IMR-90 (cell line): ENCODE results near the gene COLEC12. TPM values are rescaled to one million over a fixed set of nuclear protein-coding genes. Genes with fewer than 3 reads are reported as not detected.

Source experiments
- ATAC-seq: fragments of 200-7000 bp; cut with Tn5 transposase; 2 replicates; pipeline ENCODE4 v1.9.1; 2020; ENCODE audit warnings: low read depth, mild to moderate bottlenecking, moderate library complexity
- BruUV-seq: library from RNA; stranded (reverse); fragments of 400-500 nt; replicated peaks from 2 replicates; lab custom pipeline; 2021; lab: Mats Ljungman, UMichigan
- CTCF ChIA-PET: fragments of 300-600 bp; formaldehyde crosslinking; extraction: SDS; loops from one replicate; lab custom pipeline; 2021; ENCODE audit warnings: antibody characterized with exemption; lab: Yijun Ruan, JAX
- POLR2A ChIA-PET: fragments of 300-600 bp; sonication (Branson Sonifier 250); formaldehyde crosslinking; loops from one replicate; lab custom pipeline; 2022; ENCODE audit warnings: antibody characterized with exemption; ENCODE audit not compliant: unreplicated experiment; lab: Charles Lee
- DNase-seq: peaks from one replicate; pipeline ENCODE4 v3.0.0; 2013
- H2AFZ ChIP-seq: replicated peaks from 2 replicates; pipeline ENCODE3; 2013; ENCODE audit warnings: low read length, mild to moderate bottlenecking; ENCODE audit not compliant: poor library complexity
- H2AK5ac ChIP-seq: 2 replicates; pipeline ENCODE4 v1.6.1; 2013; ENCODE audit warnings: low read depth, low read length, inconsistent platforms
- H2AK9ac ChIP-seq: replicated peaks from 2 replicates; pipeline ENCODE3; 2013; ENCODE audit warnings: mild to moderate bottlenecking, low read depth, low read length, moderate library complexity; ENCODE audit not compliant: poor library complexity
- H2BK120ac ChIP-seq: 2 replicates; pipeline ENCODE4 v1.6.1; 2013; ENCODE audit warnings: low read depth, low read length, inconsistent platforms
- H2BK15ac ChIP-seq: 3 replicates; pipeline ENCODE4 v1.6.1; 2013; ENCODE audit warnings: low read depth, low read length, inconsistent platforms
- H2BK20ac ChIP-seq: 2 replicates; pipeline ENCODE4 v1.6.1; 2013; ENCODE audit warnings: low read depth, mild to moderate bottlenecking, inconsistent platforms, low read length, moderate library complexity
- H2BK5ac ChIP-seq: 2 replicates; pipeline ENCODE4 v1.6.1; 2013; ENCODE audit warnings: mild to moderate bottlenecking, low read depth, low read length, inconsistent platforms; ENCODE audit not compliant: poor library complexity, severe bottlenecking
- H3K14ac ChIP-seq: replicated peaks from 2 replicates; pipeline ENCODE4 v1.6.1; 2013; ENCODE audit warnings: low read depth, low read length, inconsistent platforms
- H3K18ac ChIP-seq: 2 replicates; pipeline ENCODE4 v1.6.1; 2013; ENCODE audit warnings: low read depth, low read length, control low read depth
- H3K23ac ChIP-seq: 2 replicates; pipeline ENCODE4 v1.6.1; 2013; ENCODE audit warnings: low read depth, low read length, inconsistent platforms
- H3K27ac ChIP-seq: 2 replicates; pipeline ENCODE4 v1.5.1; 2013; ENCODE audit warnings: mild to moderate bottlenecking, control low read depth, low read length; ENCODE audit not compliant: insufficient read depth
- H3K27me3 ChIP-seq: 2 replicates; pipeline ENCODE4 v1.6.1; 2013; ENCODE audit warnings: low read length; ENCODE audit not compliant: control insufficient read depth, insufficient read depth
- H3K36me3 ChIP-seq: 2 replicates; pipeline ENCODE4 v1.6.1; 2013; ENCODE audit warnings: low read length, mixed read lengths; ENCODE audit not compliant: control insufficient read depth, insufficient read depth
- H3K4ac ChIP-seq: 2 replicates; pipeline ENCODE4 v1.6.1; 2013; ENCODE audit warnings: low read depth, low read length, inconsistent platforms
- H3K4me1 ChIP-seq: 2 replicates; pipeline ENCODE4 v1.6.1; 2013; ENCODE audit warnings: low read length, mixed read lengths; ENCODE audit not compliant: control insufficient read depth, insufficient read depth
- H3K4me2 ChIP-seq: 2 replicates; pipeline ENCODE4 v1.6.1; 2013; ENCODE audit warnings: low read depth, mild to moderate bottlenecking, control low read depth, low read length, moderate library complexity
- H3K4me3 ChIP-seq: 2 replicates; pipeline ENCODE4 v1.5.1; 2013; ENCODE audit warnings: low read depth, mild to moderate bottlenecking, control low read depth, low read length, moderate library complexity; ENCODE audit not compliant: insufficient read depth
- H3K56ac ChIP-seq: 2 replicates; pipeline ENCODE4 v1.6.1; 2013; ENCODE audit warnings: low read length, inconsistent platforms; ENCODE audit not compliant: insufficient read depth; ENCODE audit errors: extremely low read depth
- H3K79me1 ChIP-seq, 2 experiments: 2 replicates each; pipeline ENCODE4 v1.6.1; 2013; ENCODE audit warnings: low read length in 2 of 2, inconsistent platforms in 1 of 2, low read depth in 1 of 2
- H3K9ac ChIP-seq: 2 replicates; pipeline ENCODE4 v1.6.1; 2013; ENCODE audit warnings: low read depth, low read length, control low read depth
- H3K9me1 ChIP-seq: 2 replicates; pipeline ENCODE4 v1.6.1; 2013; ENCODE audit warnings: low read length, inconsistent platforms; ENCODE audit not compliant: insufficient read depth
- H3K9me3 ChIP-seq: 2 replicates; pipeline ENCODE4 v1.6.1; 2013; ENCODE audit warnings: low read length; ENCODE audit not compliant: control insufficient read depth, insufficient read depth
- H4K20me1 ChIP-seq: 2 replicates; pipeline ENCODE4 v1.6.1; 2013; ENCODE audit warnings: low read length, inconsistent platforms; ENCODE audit not compliant: insufficient read depth
- H4K5ac ChIP-seq: 2 replicates; pipeline ENCODE4 v1.6.1; 2013; ENCODE audit warnings: mild to moderate bottlenecking, low read depth, low read length, control low read depth
- H4K8ac ChIP-seq, 2 experiments: 2 replicates each; pipeline ENCODE4 v1.6.1; 2013; ENCODE audit warnings: low read depth in 2 of 2, low read length in 2 of 2, control low read depth in 1 of 2, inconsistent platforms in 1 of 2
- H4K91ac ChIP-seq: 2 replicates; pipeline ENCODE4 v1.6.1; 2013; ENCODE audit warnings: low read depth, low read length, inconsistent platforms; ENCODE audit not compliant: insufficient read depth
- BHLHE40 ChIP-seq: fragments of 150-350 bp; IDR thresholded peaks from 2 replicates; pipeline ENCODE4 v1.6.1; 2016; ENCODE audit warnings: mild to moderate bottlenecking, low read depth, low read length
- CEBPB ChIP-seq: IDR thresholded peaks from 2 replicates; pipeline ENCODE4 v1.6.1; 2012; ENCODE audit warnings: low read depth, low read length, improper control_type of control experiment
- CHD1 ChIP-seq: IDR thresholded peaks from 2 replicates; pipeline ENCODE4 v1.6.1; 2012; ENCODE audit warnings: low read depth, low read length, improper control_type of control experiment
- MAFK ChIP-seq: IDR thresholded peaks from 2 replicates; pipeline ENCODE4 v1.6.1; 2012; ENCODE audit warnings: low read depth, low read length, improper control_type of control experiment
- MXI1 ChIP-seq: IDR thresholded peaks from 2 replicates; pipeline ENCODE4 v1.6.1; 2012; ENCODE audit warnings: low read depth, mild to moderate bottlenecking, low read length, moderate library complexity, borderline replicate concordance
- RAD21 ChIP-seq: IDR thresholded peaks from 2 replicates; pipeline ENCODE4 v1.6.1; 2012; ENCODE audit warnings: low read length, improper control_type of control experiment
- RCOR1 ChIP-seq: IDR thresholded peaks from 2 replicates; pipeline ENCODE4 v1.6.1; 2012; ENCODE audit warnings: mild to moderate bottlenecking, low read length, improper control_type of control experiment; ENCODE audit not compliant: insufficient replicate concordance
- RFX5 ChIP-seq: IDR thresholded peaks from 2 replicates; pipeline ENCODE4 v1.8.0; 2012; ENCODE audit warnings: low read depth, mild to moderate bottlenecking, low read length, moderate library complexity
- SMC3 ChIP-seq: fragments of 150-350 bp; IDR thresholded peaks from 2 replicates; pipeline ENCODE4 v1.6.1; 2016; ENCODE audit warnings: low read depth, mild to moderate bottlenecking, antibody characterized with exemption, low read length, moderate library complexity
- WGBS, 2 experiments: methylation state at CpG; one replicate each; pipeline versions ENCODE4 v1.1.5 to v1.1.7; 2013; ENCODE audit warnings: missing lambda C conversion rate in 2 of 2; ENCODE audit not compliant: insufficient read length in 1 of 2; ENCODE audit errors: extremely low coverage in 2 of 2; 5-methylcytosine and 5-hydroxymethylcytosine counted together
- dilution Hi-C: fragments of 300-500 bp; cut with HindIII; formaldehyde crosslinking; loops from one replicate; pipeline ENCODE4 v1.14.3; 2018; ENCODE audit warnings: low sequenced_read_pairs; ENCODE audit not compliant: unreplicated experiment
- in situ Hi-C: fragments of 300-500 bp; cut with MboI; formaldehyde crosslinking; loops from 3 replicates; pipeline ENCODE4 v1.14.3; 2019; ENCODE audit warnings: low sequenced_read_pairs, inconsistent platforms, mixed read lengths
- intact Hi-C: fragments of 100-400 bp; cut with micrococcal nuclease; formaldehyde crosslinking; loops from 2 replicates; pipeline ENCODE4 v1.10.0; 2022
- polyA plus RNA-seq, 3 experiments: library from polyadenylated mRNA; depleted of rRNA; stranded (reverse); fragments of >200 nt; gene quantifications; 2 replicates each; pipeline ENCODE4 v1.2.3, GENCODE V29; 2012; ENCODE audit warnings: low replicate concordance in 1 of 3
- total RNA-seq: library from RNA; depleted of rRNA; stranded (reverse); fragments of >200 nt; gene quantifications from 2 replicates; pipeline ENCODE4 v1.2.3, GENCODE V29; 2012
- TF ChIP-seq, protein P1 (sequence below): fragments of 150-350 bp; IDR thresholded peaks from 2 replicates; pipeline ENCODE4 v1.6.1; 2017; ENCODE audit warnings: mild to moderate bottlenecking, antibody characterized with exemption, low read length, low read depth

Gene COLEC12
- total and polyA plus RNA-seq, 2 of the 4 experiments (the other 2 are of a cell fraction) = 1.0 to 2.3 TPM

DNA sequence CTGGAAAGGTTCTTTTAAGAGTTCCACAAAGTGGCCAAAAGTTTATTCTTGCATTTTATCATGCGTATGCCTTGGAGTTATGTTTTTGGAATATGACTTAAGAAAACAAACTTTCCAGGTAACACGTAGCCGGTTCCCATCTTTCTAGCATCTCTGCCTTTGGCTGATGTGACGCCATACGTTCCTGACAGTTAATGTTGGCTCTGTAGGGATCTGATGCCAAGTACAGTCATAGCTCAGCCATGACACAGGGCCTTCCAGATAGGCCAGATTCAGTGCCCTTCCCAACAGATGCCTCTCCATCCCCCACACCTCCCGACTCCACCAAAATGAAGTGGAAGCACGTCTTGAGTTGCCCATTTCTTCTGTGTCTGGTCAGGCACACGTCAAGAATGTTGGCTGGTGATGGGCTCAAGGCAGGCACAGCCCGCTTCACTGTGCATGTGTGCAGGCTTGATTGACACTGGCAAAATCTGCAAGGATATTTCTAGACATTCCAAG, 181.7 kb downstream of the COLEC12 start:
- Histone ChIP-seq H2BK15ac (no peak overlapping the region), H4K5ac (no peak overlapping the region), H2BK5ac (no peak overlapping the region), H4K8ac (no peak overlapping the region), H3K4me3 (no peak overlapping the region), H3K14ac (no peak overlapping the region), H2AFZ (no peak overlapping the region), H2BK20ac (no peak overlapping the region), H2BK120ac (no peak overlapping the region), H4K20me1 (peaks cover 14% of the 10 kb centered on the region; the same call in 1 of the 2 replicates), H2AK5ac (0 out of 2 replicates have a peak overlapping the region, but pooled peaks have one; percentile 34), H3K4ac (no peak overlapping the region), H3K9me3 (no peaks in the 10 kb centered on the region), H2AK9ac (no peak overlapping the region), H3K4me2 (no peak overlapping the region), H3K4me1 (peaks cover under 1% of the 10 kb centered on the region; the same call in 1 of the 2 replicates), H3K27me3 (peaks cover 47% of the 10 kb centered on the region), H3K23ac (no peak overlapping the region), H3K9ac (no peak overlapping the region), H3K27ac (no peak overlapping the region), H3K9me1 (peaks cover 3% of the 10 kb centered on the region; the same call in 1 of the 2 replicates), H3K56ac (no peak overlapping the region), H3K18ac (no peak overlapping the region), H4K91ac (no peak overlapping the region), H3K36me3 (no peaks in the 10 kb centered on the region), H3K79me1 (no peaks in the 10 kb centered on the region)
- intact Hi-C loops (loop anchor here (5.0 kb wide), 1 partner anchor 178 kb away; no protein-coding TSS in a partner anchor), dilution Hi-C loops (no loop called here), in situ Hi-C loops (no loop called here)
- ChIA-PET POLR2A (no interaction called here), CTCF (no interaction called here)
- ATAC-seq = no peak
- DNase-seq = no peak
- 85% methylated on average over 3 of the region's 9 CpGs; no CpG with 5 or more reads in 1 of the 2 experiments for WGBS, 2 experiments
- BruUV-seq = no TSS peak
- TF ChIP-seq SMC3 (no peak), RCOR1 (no peak), RAD21 (no peak), CHD1 (no peak), MAFK (no peak), RFX5 (no peak), BHLHE40 (no peak), MXI1 (no peak), CEBPB (no peak)
- TF ChIP-seq, protein P1, sequence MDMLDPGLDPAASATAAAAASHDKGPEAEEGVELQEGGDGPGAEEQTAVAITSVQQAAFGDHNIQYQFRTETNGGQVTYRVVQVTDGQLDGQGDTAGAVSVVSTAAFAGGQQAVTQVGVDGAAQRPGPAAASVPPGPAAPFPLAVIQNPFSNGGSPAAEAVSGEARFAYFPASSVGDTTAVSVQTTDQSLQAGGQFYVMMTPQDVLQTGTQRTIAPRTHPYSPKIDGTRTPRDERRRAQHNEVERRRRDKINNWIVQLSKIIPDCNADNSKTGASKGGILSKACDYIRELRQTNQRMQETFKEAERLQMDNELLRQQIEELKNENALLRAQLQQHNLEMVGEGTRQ = no peak
